ENCODE data around the gene DIDO1.

The DIDO1 gene

DNA sequence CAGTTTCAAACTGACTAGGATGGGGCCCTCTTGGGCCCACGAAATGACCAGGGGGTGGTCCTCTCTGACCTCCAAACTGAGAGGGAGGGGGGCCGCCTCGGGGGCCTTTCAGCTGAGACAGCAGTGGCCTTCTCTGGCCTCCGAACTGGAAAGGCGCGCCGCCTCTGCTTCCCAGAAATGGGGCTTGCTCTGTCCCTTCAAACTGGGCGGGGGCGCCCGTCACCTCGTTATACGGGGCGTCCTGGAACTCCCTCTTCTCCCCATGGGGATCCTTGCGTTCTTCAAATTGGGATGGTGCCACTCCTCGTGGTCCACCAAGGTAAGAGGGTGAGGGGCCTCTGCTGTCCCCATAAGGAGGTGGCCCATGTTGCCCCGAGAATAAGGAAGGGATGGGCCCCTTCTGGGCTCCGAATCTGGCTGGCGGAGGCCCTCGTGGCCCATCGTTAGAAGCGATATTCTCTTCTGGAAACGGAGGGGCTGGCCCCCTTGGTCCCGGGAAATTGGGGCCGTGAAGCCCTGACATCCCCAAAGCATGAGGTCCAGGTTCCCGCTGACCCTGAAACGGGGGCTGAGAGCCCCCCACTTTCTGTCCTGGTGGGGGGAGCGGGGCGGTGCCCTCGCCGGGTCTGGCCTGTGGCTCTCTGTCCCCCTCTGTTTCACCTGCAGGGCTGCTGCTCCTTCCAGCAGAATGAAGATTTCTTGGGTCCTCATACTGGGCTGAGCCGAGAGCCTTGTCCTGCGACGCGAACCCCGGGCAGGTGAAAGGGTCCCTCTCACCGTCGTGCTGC, 46.0 kb downstream of the DIDO1 start:
- H3K4me3 ChIP-seq (ENCODE audit: low read length), result no peak overlapping the region
- no peak overlapping the region for H2AFZ ChIP-seq (ENCODE audit: low read depth, low read length)
- H3K9me3 ChIP-seq (ENCODE audit: insufficient read depth, low read length), result no peaks in the 10 kb centered on the region
- no peak overlapping the region for H3K27ac ChIP-seq (ENCODE audit: low read length)
- no peak overlapping the region for H3K9ac ChIP-seq (ENCODE audit: low read length)
- 0 out of 2 replicates have a peak, but pooled peaks cover 5% of the 10 kb centered on the region for H3K79me2 ChIP-seq (ENCODE audit: low read length)
- peaks cover 14% of the 10 kb centered on the region for H3K4me1 ChIP-seq (ENCODE audit: low read length)
- no peaks in the 10 kb centered on the region for H3K27me3 ChIP-seq (ENCODE audit: low read depth, low read length)
- TF ChIP-seq EZH2phosphoT487 (IDR thresholded peaks at IDR 0.05; ENCODE audit: low read depth), result no peak
- TF ChIP-seq CTCF (IDR thresholded peaks at IDR 0.05; ENCODE audit: low read depth, low read length), result no peak
- H3K36me3 ChIP-seq (replicated peaks; ENCODE audit: low read depth, low read length), result peaks cover 24% of the 10 kb centered on the region
- H3K4me2 ChIP-seq (ENCODE audit: low read length), result no peak overlapping the region
- no peaks in the 10 kb centered on the region for H4K20me1 ChIP-seq (ENCODE audit: insufficient read depth, low read length)

- H4K20me1 ChIP-seq (ENCODE audit: insufficient read depth, low read length), result no peaks in the 10 kb centered on the region
- H3K4me3 ChIP-seq (ENCODE audit: low read length), result no peak overlapping the region
- TF ChIP-seq EZH2phosphoT487 (IDR thresholded peaks at IDR 0.05; ENCODE audit: low read depth) (no peak), CTCF (IDR thresholded peaks at IDR 0.05; ENCODE audit: low read depth, low read length) (no peak)
- no peaks in the 10 kb centered on the region for H3K27me3 ChIP-seq (ENCODE audit: low read depth, low read length)
- no peak overlapping the region for H3K27ac ChIP-seq (ENCODE audit: low read length)
- 0 out of 2 replicates have a peak, but pooled peaks cover 4% of the 10 kb centered on the region for H3K79me2 ChIP-seq (ENCODE audit: low read length)
- H3K4me1 ChIP-seq (ENCODE audit: low read length), result peaks cover 10% of the 10 kb centered on the region
- no peak overlapping the region for H2AFZ ChIP-seq (ENCODE audit: low read depth, low read length)
- H3K9ac ChIP-seq (ENCODE audit: low read length), result no peak overlapping the region
- no peaks in the 10 kb centered on the region for H3K9me3 ChIP-seq (ENCODE audit: insufficient read depth, low read length)
- H3K4me2 ChIP-seq (ENCODE audit: low read length), result no peak overlapping the region
- H3K36me3 ChIP-seq (replicated peaks; ENCODE audit: low read depth, low read length), result peaks cover 16% of the 10 kb centered on the region
Observed at GRCh38 chr20:62879275-62880146, 46.8 kb downstream of the DIDO1 start.

- no peak overlapping the region for H2AFZ ChIP-seq (ENCODE audit: low read depth, low read length)
- peak overlapping the region; percentile 24 for H3K27ac ChIP-seq (ENCODE audit: low read length)
- no peaks in the 10 kb centered on the region for H3K27me3 ChIP-seq (ENCODE audit: low read depth, low read length)
- no peaks in the 10 kb centered on the region for H3K9me3 ChIP-seq (ENCODE audit: insufficient read depth, low read length)
- H3K36me3 ChIP-seq (replicated peaks; ENCODE audit: low read depth, low read length), result peaks cover 10% of the 10 kb centered on the region
- H3K4me2 ChIP-seq (ENCODE audit: low read length), result no peak overlapping the region
- no peak overlapping the region for H3K9ac ChIP-seq (ENCODE audit: low read length)
- H4K20me1 ChIP-seq (ENCODE audit: insufficient read depth, low read length), result no peaks in the 10 kb centered on the region
- H3K79me2 ChIP-seq (ENCODE audit: low read length), result no peaks in the 10 kb centered on the region
- TF ChIP-seq CTCF (IDR thresholded peaks at IDR 0.05; ENCODE audit: low read depth, low read length) (no peak), EZH2phosphoT487 (IDR thresholded peaks at IDR 0.05; ENCODE audit: low read depth) (no peak)
- H3K4me1 ChIP-seq (ENCODE audit: low read length), result peaks cover 16% of the 10 kb centered on the region
- H3K4me3 ChIP-seq (ENCODE audit: low read length), result no peak overlapping the region
Observed at GRCh38 chr20:62878244-62879038, 47.9 kb downstream of the DIDO1 start.
